ENCODE data around the gene C16orf95. TPM values are rescaled to one million over a fixed set of nuclear protein-coding genes. Genes with fewer than 3 reads are reported as not detected.
A peak's percentile ranks its signal among the peaks of the same experiment; 100 is the strongest.

Gene C16orf95
- total RNA-seq, 2 donors from 2014 or later = 6.4 to 7.8 TPM

GRCh38 chr16:87331241-87331801 lies 14.1 kb upstream of the C16orf95 start:
- H3K9me3 Mint-ChIP-seq = no peaks in the 10 kb centered on the region
- no peak for DNase-seq
- 96 to 97% methylated on average over 31 of the region's 31 CpGs for WGBS, 2 experiments (ENCODE audit: insufficient coverage in 1 of 2, insufficient read length in 1 of 2)
- H3K27ac Mint-ChIP-seq = peak overlapping the region; percentile 35
- no peak for TF ChIP-seq CTCF (conservative IDR thresholded peaks at IDR 0.05)
- H3K4me3 Mint-ChIP-seq = no peak overlapping the region
- H3K4me1 ChIP-seq (ENCODE audit: control insufficient read depth, insufficient read depth, low read length) = no peaks in the 10 kb centered on the region
- H3K36me3 Mint-ChIP-seq (ENCODE audit: low read depth) = peaks cover 30% of the 10 kb centered on the region
- H3K9ac ChIP-seq (ENCODE audit: extremely low read depth, low read length, poor library complexity, severe bottlenecking) = no peak overlapping the region
- H3K4me3 ChIP-seq (ENCODE audit: low read length) = no peak overlapping the region
- no peak overlapping the region for H3K27ac ChIP-seq (ENCODE audit: low read depth, low read length)
- H3K27me3 Mint-ChIP-seq (ENCODE audit: insufficient read depth) = no peaks in the 10 kb centered on the region
- H3K27me3 ChIP-seq (ENCODE audit: control insufficient read depth, insufficient read depth, low read length, poor library complexity, severe bottlenecking) = no peaks in the 10 kb centered on the region
- no peaks in the 10 kb centered on the region for H3K4me1 Mint-ChIP-seq
- peaks cover 14% of the 10 kb centered on the region for H3K36me3 ChIP-seq (ENCODE audit: control insufficient read depth, insufficient read depth, low read length)
- H3K9me3 ChIP-seq (ENCODE audit: control insufficient read depth, low read length) = no peaks in the 10 kb centered on the region

DNA sequence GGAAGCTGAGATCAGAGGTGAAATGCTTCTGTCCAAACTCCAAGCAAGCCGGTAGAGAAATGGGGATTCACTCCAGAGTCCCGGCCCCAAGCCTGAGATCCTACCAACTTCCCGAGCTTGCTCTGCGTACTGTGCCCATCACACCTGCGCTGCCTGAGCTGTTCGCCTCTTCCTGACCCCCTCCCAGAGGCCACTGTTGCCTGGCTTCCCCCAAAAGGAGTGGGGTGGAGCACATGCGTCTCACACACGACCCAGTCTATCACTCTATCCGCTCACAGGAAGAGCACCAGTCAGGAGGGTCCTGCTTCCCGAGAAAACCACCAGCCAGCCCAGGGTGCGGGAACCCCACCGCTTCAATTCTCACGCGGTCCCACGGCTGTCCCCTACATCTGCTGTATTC lies 13.5 kb upstream of the C16orf95 start:
- Histone ChIP-seq H3K36me3 (ENCODE audit: control insufficient read depth, insufficient read depth, low read length) (peaks cover 14% of the 10 kb centered on the region), H3K27me3 (ENCODE audit: control insufficient read depth, insufficient read depth, low read length, poor library complexity, severe bottlenecking) (no peaks in the 10 kb centered on the region)
- DNase-seq = no peak

GRCh38 chr16:87330257-87330624 lies 13.0 kb upstream of the C16orf95 start:
- no peaks in the 10 kb centered on the region for H3K9me3 Mint-ChIP-seq
- no peak overlapping the region for H3K27ac ChIP-seq (ENCODE audit: low read depth, low read length)
- H3K9ac ChIP-seq (ENCODE audit: extremely low read depth, low read length, poor library complexity, severe bottlenecking) = no peak overlapping the region
- no peaks in the 10 kb centered on the region for H3K27me3 Mint-ChIP-seq (ENCODE audit: insufficient read depth)
- no peak overlapping the region for H3K4me3 ChIP-seq (ENCODE audit: low read length)
- no peak for TF ChIP-seq CTCF (conservative IDR thresholded peaks at IDR 0.05)
- H3K4me3 Mint-ChIP-seq = no peak overlapping the region
- H3K27me3 ChIP-seq (ENCODE audit: control insufficient read depth, insufficient read depth, low read length, poor library complexity, severe bottlenecking) = no peaks in the 10 kb centered on the region
- no peak overlapping the region for H3K27ac Mint-ChIP-seq
- peaks cover 23% of the 10 kb centered on the region for H3K36me3 Mint-ChIP-seq (ENCODE audit: low read depth)
- DNase-seq = no peak
- no peaks in the 10 kb centered on the region for H3K4me1 Mint-ChIP-seq
- peaks cover 14% of the 10 kb centered on the region for H3K36me3 ChIP-seq (ENCODE audit: control insufficient read depth, insufficient read depth, low read length)
- 94% methylated on average over 6 to 11 of the region's 11 CpGs for WGBS, 2 experiments (ENCODE audit: insufficient coverage in 1 of 2, insufficient read length in 1 of 2)
- no peaks in the 10 kb centered on the region for H3K4me1 ChIP-seq (ENCODE audit: control insufficient read depth, insufficient read depth, low read length)
- H3K9me3 ChIP-seq (ENCODE audit: control insufficient read depth, low read length) = no peaks in the 10 kb centered on the region

More for the DNA sequence above, 13.5 kb upstream of the C16orf95 start:
- Mint-ChIP-seq H3K27me3 (ENCODE audit: insufficient read depth) (no peaks in the 10 kb centered on the region), H3K27ac (peak overlapping the region; percentile 35), H3K4me1 (no peaks in the 10 kb centered on the region), H3K4me3 (no peak overlapping the region), H3K36me3 (ENCODE audit: low read depth) (peaks cover 25% of the 10 kb centered on the region), H3K9me3 (no peaks in the 10 kb centered on the region)
- no peak overlapping the region for H3K9ac ChIP-seq (ENCODE audit: extremely low read depth, low read length, poor library complexity, severe bottlenecking)
- H3K4me3 ChIP-seq (ENCODE audit: low read length) = no peak overlapping the region
- H3K9me3 ChIP-seq (ENCODE audit: control insufficient read depth, low read length) = no peaks in the 10 kb centered on the region
- 90 to 91% methylated on average over 15 of the region's 15 CpGs for WGBS, 2 experiments (ENCODE audit: insufficient coverage in 1 of 2, insufficient read length in 1 of 2)
- H3K27ac ChIP-seq (ENCODE audit: low read depth, low read length) = no peak overlapping the region
- H3K4me1 ChIP-seq (ENCODE audit: control insufficient read depth, insufficient read depth, low read length) = no peaks in the 10 kb centered on the region
- TF ChIP-seq CTCF (conservative IDR thresholded peaks at IDR 0.05) = no peak

Data from endodermal cell (in vitro differentiated cells).